Measurements from ENCODE around the gene ERC2. TPM values are rescaled to one million over a fixed set of nuclear protein-coding genes. Genes with fewer than 3 reads are reported as not detected.
"Not testable (repeated sequence)": the region's sequence is repeated elsewhere in the genome, so short reads cannot be mapped to it uniquely, and the experiment has no call there.

The ERC2 gene
- 1.5 TPM for total RNA-seq
- long read RNA-seq, partial matches to known transcripts = 0 of 1 reads
- long read RNA-seq, other reads (novel, unspliced or antisense) = 1 of 1 reads

- intact Hi-C loops (cut with DNase I) = no loop called here
- no peaks in the 10 kb centered on the region for H3K9me3 ChIP-seq
- H3K27ac ChIP-seq = no peak within 1 kb of the TSS
- H3K36me3 ChIP-seq = no peaks in the 10 kb centered on the region
- H3K27me3 ChIP-seq (ENCODE audit: low read depth) = peaks cover 40% of the 10 kb centered on the region
- no peaks in the 10 kb centered on the region for H3K4me1 ChIP-seq
- TF ChIP-seq CTCF (IDR thresholded peaks at IDR 0.05) = no peak
- DNase-seq (peak; percentile 47), ATAC-seq (peak; percentile 88 to 90)
- peak within 1 kb of the TSS; percentile 54 for H3K4me3 ChIP-seq
Measured at GRCh38 chr3:56468184-56469106, at the start of gene ERC2. TSS of gene ERC2 (minus strand) at chr3:56468467.

- no peak for TF ChIP-seq CTCF (IDR thresholded peaks at IDR 0.05)
- peaks cover 5% of the 10 kb centered on the region for H3K27me3 ChIP-seq (ENCODE audit: low read depth)
- intact Hi-C loops (cut with DNase I) = no loop called here
- H3K27ac ChIP-seq = no peak overlapping the region
- H3K4me1 ChIP-seq = no peaks in the 10 kb centered on the region
- no peaks in the 10 kb centered on the region for H3K9me3 ChIP-seq
- DNase-seq (no peak), ATAC-seq (no peak)
- H3K4me3 ChIP-seq = no peak overlapping the region
- no peaks in the 10 kb centered on the region for H3K36me3 ChIP-seq
Measured at GRCh38 chr3:56502738-56503137, 34.5 kb upstream of the ERC2 start.

GRCh38 chr3:56496376-56496775 lies 28.1 kb upstream of the ERC2 start:
- DNase-seq; ATAC-seq; H3K27me3 ChIP-seq (ENCODE audit: low read depth); H3K4me3 ChIP-seq; H3K36me3 ChIP-seq; intact Hi-C loops (cut with DNase I); H3K9me3 ChIP-seq; H3K4me1 ChIP-seq; H3K27ac ChIP-seq: not testable (repeated sequence)

- peak; percentile 87 to 95 for ATAC-seq
- no peaks in the 10 kb centered on the region for H3K4me1 ChIP-seq
- no peaks in the 10 kb centered on the region for H3K36me3 ChIP-seq
- H3K9me3 ChIP-seq = no peaks in the 10 kb centered on the region
- no peak overlapping the region for H3K4me3 ChIP-seq
- no peaks in the 10 kb centered on the region for H3K27me3 ChIP-seq (ENCODE audit: low read depth)
- peak; percentile 85 for TF ChIP-seq CTCF (IDR thresholded peaks at IDR 0.05)
- peak; percentile 68 for DNase-seq
- intact Hi-C loops (cut with DNase I) = no loop called here
- no peak overlapping the region for H3K27ac ChIP-seq
Measured at GRCh38 chr3:56494679-56495322, 26.5 kb upstream of the ERC2 start.

- Histone ChIP-seq H3K9me3 (no peaks in the 10 kb centered on the region), H3K27me3 (ENCODE audit: low read depth) (peaks cover 6% of the 10 kb centered on the region), H3K36me3 (no peaks in the 10 kb centered on the region), H3K27ac (no peak overlapping the region), H3K4me1 (no peaks in the 10 kb centered on the region), H3K4me3 (no peak overlapping the region)
- no peak for ATAC-seq
- intact Hi-C loops (cut with DNase I) = no loop called here
- no peak for DNase-seq
- no peak for TF ChIP-seq CTCF (IDR thresholded peaks at IDR 0.05)
Measured at GRCh38 chr3:56491566-56491965, 23.3 kb upstream of the ERC2 start.

Measured in lower lobe of right lung (tissue), 2 donors.